A549 (cell line): ENCODE data around the gene CHTF8.

Source experiments
- CHD2 ChIP-seq: fragments of 150-350 bp; IDR thresholded peaks from 2 replicates; pipeline ENCODE4 v1.6.1; 2014; ENCODE audit warnings: low read length; ENCODE audit not compliant: partially characterized antibody
- RAD21 ChIP-seq, 2 experiments: fragments of >200 bp in 1 of 2; sonication (Bioruptor Twin) in 1 of 2; formaldehyde crosslinking in 1 of 2; IDR thresholded peaks in 1 of 2; conservative IDR thresholded peaks in 1 of 2; 2 replicates in 1 of 2; 3 replicates in 1 of 2; pipeline ENCODE4 v1.6.1; 2012 to 2018; ENCODE audit warnings: inconsistent platforms in 1 of 2
- TF ChIP-seq, protein P1 (sequence below): fragments of >200 bp; sonication (Bioruptor Twin); formaldehyde crosslinking; IDR thresholded peaks from 3 replicates; pipeline ENCODE4 v1.5.1; 2016

DNA sequence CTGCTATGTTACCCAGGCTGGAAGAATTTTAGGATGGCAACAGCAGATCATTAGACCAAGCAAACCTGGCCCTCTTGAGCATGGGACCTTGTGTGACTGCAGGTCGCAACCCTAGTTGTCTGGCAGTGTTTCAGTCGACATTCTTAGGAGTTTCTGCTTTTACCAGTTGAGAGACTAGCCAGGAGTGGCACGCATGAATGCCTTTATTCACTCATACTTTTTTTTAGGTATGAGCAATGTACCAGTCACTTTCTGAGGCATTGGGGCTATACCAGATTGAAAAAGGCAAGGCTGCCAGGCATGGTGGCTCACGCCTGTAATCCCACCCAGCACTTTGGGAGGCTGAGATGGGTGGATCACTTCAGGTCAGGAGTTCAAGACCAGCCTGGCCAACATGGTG lies 55.1 kb downstream of the CHTF8 start:
- TF ChIP-seq, protein P1, sequence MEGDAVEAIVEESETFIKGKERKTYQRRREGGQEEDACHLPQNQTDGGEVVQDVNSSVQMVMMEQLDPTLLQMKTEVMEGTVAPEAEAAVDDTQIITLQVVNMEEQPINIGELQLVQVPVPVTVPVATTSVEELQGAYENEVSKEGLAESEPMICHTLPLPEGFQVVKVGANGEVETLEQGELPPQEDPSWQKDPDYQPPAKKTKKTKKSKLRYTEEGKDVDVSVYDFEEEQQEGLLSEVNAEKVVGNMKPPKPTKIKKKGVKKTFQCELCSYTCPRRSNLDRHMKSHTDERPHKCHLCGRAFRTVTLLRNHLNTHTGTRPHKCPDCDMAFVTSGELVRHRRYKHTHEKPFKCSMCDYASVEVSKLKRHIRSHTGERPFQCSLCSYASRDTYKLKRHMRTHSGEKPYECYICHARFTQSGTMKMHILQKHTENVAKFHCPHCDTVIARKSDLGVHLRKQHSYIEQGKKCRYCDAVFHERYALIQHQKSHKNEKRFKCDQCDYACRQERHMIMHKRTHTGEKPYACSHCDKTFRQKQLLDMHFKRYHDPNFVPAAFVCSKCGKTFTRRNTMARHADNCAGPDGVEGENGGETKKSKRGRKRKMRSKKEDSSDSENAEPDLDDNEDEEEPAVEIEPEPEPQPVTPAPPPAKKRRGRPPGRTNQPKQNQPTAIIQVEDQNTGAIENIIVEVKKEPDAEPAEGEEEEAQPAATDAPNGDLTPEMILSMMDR = no peak
- TF ChIP-seq RAD21 (conservative IDR thresholded peaks at IDR 0.05 in 1 of 2, IDR thresholded peaks at IDR 0.05 in 1 of 2) = no peak
- no peak for TF ChIP-seq CHD2
